Activated CD8-positive, alpha-beta memory T cell treated with anti-CD3 and anti-CD28 coated beads, Interleukin-2, amount 50 U/mL, for 4 hours (primary cell): ENCODE measurements around the gene SLC28A1.
"Not testable (repeated sequence)": the region's sequence is repeated elsewhere in the genome, so short reads cannot be mapped to it uniquely, and the experiment has no call there.

Experiments used
- DNase-seq: peaks from one replicate; pipeline ENCODE4 v3.0.0-alpha.2; 2020

The SLC28A1 gene

DNA sequence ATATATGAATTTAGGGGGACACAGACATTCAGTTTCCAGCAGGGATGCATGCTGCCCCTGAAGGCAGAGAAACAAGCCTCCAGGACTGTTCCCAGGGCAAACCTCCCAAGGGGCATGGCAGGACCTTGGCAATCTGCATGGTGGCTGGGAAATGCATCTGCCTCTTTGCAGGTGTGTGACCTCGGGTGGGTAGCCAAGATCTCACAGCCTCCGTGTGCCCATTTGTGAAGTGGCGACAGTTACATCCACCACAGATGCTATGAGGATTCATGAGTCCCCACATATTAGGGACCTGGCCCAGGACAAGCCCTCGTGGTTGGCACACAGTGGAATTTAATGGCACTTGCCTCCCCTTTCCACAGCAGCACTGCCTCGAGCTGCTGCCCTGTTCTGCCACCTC is 29.9 kb downstream of the SLC28A1 start:
- no peak for DNase-seq

DNA sequence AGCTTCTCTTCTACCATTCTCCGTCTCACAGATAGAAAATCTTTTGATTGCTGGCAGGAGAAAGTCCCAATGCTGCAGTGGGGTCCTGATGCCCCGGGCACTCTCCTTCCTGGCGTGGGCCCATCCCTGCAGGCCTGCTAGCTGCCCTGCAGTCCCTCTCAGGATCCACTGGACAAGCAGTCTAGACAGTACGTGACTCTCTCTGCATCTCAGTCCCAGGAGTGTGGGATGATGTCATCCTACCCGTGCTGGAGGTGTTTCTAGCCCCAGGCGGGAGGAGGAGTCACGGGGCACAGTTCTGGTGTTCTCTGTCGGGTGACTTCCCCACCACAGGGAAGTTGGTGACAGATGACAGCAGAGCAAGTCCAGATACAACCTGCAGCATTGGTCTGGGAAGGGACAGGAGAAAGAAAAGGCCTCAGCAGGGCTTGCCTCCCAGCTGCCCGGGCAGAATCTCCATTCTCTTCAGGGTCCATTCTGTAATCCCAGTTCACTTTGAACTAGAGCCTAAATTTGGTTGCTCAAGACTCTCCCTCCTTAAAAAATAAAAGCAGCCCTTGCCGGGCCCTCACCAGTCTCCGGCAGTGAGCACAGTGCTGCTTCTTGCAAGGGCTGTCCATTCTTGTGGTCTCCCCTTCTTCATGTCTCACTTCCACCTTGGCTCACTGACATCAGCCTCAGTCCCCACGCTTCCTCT is 30.6 kb downstream of the SLC28A1 start:
- peak; percentile 27 for DNase-seq

DNA sequence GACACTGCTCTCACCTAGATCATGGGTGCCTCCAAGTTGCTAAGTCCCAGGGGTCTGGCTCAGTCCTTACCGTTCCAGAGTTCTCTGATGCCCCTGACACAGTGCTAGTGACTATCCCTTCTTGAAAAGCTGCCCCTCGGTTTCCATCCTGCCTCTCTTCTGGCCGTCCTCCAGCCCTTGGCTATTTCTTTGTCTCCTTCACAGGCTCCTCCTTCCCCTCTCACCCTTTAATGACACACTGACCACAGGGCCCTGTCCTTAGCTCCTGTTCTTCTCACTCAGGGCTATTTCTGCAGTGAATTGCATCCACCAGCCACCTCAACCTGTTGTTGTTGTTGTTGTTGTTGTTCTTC is 31.1 kb downstream of the SLC28A1 start:
- no peak for DNase-seq

DNA sequence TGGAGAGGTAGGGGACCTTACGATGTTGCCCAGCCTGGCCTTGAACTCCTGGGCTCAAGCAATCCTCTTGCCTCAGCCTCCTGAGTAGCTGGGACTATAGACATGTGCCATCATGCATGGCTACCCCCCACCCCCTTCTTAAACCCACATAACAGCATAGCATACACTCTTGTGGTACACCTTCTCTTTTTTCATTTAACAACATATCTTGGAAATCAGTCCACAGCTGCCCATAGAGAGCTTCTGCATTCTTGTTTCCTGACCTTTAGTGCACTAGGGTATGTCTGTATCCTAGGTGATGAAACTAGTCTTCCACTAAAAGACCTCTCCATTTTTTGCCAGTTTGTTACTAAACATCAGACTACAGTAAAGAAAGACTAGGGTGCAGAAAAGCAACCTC is 33.0 kb downstream of the SLC28A1 start:
- no peak for DNase-seq

DNA sequence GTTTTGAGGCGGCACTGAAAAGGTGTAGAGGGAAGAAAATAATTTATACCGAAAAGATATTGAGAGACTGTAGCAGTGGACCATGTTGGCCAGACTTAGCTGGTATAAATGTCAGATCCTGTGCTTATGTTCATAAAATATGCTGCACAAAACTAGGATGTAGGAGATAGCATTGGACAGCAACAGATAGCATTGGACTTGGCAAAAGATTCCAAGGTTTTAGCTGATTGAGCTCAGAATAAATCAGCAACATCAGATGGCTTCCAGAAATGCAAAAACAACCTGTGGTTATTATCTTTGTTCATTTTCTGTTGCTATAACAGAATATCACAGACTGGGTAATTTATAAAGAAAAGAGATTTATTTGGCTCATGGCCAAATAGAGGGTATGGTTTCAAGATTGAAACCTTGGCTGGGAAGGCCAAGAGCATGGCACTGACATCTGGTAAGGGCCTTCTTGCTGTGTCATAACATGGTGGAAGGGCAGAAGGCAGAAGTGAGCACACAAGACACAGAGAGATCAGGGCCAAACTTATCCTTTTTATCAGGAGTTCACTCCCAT is 34.7 kb downstream of the SLC28A1 start:
- DNase-seq = no peak

DNA sequence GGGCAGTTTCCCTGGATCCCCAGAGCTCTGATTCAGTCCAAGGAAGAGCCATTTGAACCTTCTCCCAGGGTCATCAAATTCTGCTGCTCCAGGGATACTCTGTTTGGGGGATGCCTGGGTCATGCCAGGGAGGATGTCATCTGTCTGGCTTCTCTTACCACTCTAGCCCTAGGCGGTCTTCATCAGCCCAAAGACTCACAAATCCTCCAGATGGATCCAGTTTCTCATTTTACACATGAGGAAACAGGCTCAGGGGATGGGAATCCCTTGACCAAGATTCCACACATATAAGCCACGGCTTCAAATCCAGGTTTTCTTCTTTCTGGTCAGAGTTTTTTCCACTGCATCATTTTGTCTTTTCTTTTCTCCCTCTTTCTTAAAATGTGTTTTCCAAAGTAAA is 36.7 kb downstream of the SLC28A1 start:
- DNase-seq = no peak

DNA sequence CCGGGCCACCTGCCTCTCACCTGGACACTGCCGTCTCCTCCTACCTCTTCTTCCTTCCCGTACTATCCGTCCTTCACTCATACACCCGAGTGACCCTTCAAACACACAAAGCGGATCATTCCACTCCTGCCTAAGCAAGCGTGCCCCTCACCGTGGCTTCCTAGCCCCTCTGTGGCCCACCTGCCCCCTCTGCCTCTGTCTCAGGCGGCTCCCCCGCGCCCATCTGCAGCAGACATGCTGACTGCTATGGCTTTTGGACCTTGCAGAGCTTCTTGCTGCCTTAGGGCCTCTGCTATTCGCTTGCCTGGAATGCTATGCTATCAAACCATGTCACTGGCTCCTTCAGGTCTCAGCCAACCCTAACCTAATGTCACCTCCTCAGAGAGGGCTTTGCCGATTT is 38.1 kb downstream of the SLC28A1 start:
- DNase-seq = no peak

DNA sequence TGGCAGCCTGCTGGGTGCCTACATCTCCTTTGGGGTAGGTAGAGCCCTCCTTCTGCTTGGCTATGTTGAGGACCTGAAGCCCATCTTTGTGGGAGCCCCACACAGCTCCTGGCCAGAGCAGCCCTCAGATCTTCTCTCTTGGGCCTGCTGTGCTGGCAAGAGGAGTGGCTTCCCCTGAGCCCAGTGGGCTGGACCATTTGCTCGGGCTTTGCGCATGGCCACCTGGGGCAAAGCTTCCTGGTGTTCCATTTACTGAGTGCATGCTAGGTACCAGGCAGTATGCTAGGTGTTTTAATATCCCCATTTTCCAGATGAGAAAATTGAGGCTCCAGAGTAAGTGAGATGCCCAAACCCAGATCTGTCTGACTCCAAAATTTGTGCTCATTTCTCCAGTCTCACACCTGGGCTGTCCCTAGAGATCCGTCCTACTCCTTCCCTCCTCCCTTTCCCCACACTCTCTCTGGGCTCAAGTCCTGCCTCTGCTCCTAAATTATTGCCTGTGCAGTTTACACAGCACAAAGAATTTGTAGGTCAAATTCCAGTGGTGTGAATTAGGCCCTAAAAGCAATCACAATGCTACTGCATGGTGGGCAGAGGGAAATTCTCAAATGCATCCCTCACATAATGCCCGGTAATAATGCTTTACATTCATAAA is 39.7 kb downstream of the SLC28A1 start:
- no peak for DNase-seq

DNA sequence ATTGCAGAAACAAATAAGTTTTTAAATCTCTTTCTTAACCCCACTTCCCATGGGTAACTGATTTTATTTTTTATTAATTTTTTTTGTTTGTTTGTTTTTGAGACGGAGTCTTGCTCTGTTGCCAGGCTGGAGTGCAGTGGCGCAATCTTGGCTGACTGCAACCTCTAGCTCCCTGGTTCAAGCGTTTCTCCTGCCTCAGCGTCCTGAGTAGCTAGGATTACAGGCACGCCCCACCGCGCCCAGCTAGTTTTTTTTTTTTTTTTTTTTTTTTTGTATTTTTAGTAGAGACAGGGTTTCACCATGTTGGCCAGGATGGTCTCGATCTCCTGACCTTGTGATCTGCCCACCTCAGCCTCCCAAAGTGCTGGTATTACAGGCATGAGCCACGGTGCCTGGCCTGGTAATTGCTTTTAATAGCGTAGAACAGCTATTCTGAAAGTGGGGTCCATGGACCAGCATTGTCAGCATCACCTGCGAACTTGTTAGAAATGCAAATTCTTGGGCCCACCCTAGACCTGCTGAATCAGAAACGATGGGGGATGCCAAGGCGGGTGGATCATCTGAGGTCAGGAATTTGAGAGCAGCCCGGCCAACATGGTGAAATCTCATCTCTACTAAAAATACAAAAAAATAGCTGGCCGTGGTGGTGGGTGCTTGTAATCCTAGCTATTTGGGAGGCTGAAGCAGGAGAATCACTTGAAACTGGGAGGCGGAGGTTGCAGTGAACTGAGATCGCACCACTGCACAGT is 40.5 kb downstream of the SLC28A1 start:
- DNase-seq = not testable (repeated sequence)

DNA sequence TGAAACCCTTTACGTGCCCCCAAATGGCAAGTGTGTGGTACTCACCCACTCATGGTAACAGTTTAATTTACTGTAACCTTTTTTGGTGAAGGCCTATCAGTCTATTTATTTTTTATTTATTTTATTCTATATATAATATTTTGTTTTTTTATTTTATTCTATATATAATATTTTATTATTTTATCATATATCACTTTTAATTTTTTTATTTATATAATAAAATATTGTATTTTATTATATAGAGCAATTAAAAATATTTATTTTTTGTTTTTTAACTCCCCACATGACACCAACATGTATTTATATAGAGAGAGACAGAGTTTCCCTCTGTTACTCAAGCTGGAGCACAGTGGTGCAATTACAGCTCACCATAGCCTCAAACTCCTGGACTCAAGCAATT is 41.4 kb downstream of the SLC28A1 start:
- no peak for DNase-seq

DNA sequence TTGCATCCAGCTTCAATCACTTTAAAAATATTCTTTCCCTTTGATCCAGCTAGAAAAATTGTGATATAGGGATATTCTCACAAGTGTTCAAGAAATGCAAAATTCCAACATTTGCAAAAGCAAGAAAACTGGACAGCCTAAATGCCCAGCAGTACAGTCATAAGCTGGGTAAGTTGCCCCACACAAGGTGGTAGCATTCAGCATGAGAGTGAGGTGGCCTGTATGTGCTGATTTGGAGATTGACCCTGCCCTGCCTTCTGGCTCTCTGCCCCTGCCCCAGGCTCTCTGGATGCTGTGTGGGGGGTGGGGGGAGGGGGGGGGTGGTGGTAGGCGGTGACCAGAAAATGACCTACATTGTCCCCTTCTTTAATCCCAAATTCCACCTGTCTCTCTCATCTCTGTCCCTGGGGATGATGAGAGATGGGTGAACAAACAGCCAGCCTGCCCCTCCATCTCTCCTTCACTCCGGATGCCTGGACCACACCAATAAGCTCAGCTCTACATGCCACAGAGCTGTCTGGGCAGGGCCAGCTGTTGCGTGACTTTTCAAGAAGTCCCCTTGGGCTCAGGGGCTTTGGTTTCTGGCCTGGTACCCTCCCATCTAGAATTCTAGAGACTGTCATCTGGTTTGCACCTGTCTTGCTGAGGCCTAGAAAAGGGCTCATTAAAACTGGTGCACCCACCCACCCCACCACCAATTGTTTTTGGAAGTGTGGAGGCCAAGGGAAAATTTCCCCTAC is 42.2 kb downstream of the SLC28A1 start:
- DNase-seq = no peak

DNA sequence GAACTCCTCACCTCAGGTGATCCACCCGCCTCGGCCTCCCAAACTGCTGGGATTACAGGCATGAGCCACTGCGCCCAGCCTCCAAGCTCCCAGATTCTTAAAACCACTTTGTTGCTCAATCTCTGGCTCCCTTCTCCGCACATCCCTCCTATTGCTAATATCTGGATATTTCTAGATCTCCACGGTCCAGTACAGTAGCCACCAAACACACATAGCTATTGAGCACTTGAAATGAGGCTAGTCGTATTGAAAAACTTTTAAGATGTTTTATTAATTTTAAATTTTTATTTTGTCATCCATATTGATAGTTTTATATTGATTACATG is 44.3 kb downstream of the SLC28A1 start:
- no peak for DNase-seq

DNA sequence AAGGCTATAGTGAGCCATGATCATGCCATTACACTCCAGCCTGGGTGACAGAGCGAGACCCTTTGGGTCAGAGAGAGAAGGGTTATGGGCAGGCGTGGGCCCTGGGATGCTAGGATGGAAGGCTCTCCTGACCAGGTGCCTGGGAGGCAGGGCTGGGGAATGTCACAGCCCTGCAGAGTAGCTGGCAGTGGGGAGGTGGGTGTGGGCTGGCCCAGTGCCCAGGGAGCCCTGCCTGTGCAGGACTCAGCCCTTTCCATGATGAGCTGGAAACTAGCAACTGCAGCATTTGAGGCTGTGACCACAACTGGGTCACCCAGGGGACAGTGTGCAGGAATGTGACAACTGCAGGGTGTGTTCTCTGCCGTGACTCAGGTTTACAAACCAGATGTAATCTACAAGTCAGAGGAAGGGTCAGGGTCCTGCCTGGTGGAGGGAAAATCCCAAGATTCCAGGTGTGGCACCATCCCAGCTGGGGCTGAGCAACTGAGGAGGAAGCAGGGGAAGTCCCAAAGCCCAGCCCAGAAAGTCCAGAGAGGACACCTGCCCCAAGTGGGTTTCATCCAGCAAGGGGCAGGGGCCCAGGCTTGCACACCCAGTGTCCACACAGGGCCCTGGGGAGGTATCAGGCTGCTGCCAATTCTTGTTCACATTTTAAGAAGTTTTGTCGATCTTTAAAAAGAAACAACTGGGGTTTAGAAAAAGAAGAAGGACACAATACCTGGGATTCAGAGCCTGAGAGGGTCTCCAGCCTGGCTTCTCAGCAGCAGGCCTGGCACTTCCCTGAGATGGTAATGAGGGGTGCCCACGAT is 45.5 kb downstream of the SLC28A1 start:
- no peak for DNase-seq

DNA sequence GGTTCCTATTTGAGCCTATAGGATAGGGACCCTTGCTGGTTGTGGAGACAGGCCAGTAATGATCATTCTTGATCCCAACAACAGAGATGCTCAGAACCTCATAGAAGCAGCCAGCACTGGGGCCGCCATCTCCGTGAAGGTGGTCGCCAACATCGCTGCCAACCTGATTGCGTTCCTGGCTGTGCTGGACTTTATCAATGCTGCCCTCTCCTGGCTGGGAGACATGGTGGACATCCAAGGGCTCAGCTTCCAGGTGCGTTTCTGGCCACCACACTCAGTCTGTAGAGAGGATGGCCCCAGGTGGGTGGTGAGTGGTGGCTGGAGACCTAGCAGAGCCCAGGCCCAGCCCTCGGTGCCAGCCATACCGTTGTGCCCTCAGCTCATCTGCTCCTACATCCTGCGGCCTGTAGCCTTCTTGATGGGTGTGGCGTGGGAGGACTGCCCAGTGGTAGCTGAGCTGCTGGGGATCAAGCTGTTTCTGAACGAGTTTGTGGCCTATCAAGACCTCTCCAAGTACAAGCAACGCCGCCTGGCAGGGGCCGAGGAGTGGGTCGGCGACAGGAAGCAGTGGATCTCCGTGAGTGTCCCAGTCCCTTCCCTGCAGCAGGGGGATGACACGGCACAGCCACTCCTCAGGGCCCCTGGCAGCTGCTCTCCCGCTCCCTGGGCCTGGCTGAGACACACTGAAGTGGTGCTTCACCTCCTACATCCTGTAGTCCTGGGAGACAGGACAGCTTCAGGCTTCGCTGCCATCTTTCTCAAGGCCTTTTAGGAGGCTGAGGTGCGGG is 50.7 kb downstream of the SLC28A1 start:
- DNase-seq = no peak

DNA sequence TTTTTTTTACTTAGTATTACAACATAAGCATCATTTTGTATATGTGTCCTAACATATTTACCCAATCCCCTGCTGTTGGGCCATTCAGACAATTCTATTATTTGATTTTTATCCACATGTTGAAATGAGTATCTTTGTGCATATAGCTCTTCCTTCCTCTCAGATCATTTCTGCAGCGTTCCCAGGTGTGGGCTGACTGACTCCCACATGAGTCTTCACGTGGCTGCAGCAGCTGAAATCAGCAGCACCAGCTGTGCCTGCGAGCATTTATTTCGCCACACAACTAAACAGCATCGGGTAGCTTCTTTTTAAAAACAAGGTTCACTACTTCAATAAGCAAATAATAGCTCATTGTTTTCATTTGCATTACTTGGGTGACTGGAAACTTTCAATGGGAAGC is 52.7 kb downstream of the SLC28A1 start:
- no peak for DNase-seq

DNA sequence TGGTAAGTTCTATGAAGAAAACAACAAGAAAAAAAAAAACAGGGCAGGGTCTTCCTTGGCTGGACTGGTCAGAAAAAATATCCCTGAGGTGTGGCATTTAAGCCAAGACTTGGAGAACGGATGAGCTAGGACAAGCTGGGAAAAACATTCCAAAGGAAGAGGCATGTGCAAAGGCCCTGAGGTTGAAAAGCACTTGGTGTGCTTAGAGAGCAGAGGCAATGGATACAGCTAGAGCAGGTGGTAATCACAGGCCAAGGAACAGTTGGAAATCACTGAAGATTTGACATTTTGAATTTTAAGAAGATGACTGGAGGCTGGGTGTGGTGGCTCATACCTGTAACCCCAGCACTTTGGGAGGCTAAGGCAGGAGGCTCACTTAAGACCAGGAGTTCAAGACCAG is 54.3 kb downstream of the SLC28A1 start:
- no peak for DNase-seq

DNA sequence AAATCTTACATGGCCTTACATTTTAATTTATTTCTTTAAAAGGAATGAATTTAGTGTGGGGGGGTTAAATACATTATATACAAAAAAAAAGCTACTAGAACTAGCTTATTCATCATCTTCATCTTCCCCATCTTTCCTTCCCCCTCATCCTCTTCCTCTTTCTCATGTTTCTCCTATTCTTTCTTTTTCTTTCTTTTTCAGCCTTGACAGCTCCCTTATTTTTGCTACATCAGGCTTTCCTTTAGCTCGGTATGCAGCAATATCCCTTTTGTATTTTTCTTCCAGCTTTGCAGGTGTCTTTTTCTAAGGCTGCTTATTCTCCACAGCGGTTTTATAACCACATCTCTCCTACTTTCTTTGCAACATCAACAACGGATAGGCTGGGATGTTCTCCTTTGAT is 55.9 kb downstream of the SLC28A1 start:
- no peak for DNase-seq

DNA sequence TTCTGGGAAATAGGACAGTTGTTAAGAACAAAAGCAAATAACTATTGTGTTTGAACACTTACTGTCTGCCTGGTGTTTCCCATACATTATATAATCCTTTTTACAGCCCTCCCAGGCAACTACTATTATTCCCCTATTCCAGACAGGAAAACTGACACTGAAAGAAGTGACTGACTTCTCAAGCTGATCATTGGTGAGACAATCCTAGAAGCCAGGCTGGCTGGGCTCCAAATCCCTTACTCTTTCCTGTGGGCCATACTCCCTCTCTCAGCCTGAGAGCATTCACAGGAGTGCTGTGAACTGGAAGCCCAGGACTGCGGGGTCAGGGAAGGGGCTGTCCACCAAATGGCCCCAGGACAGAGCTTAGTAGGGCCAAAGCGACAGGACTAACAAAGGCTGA is 58.0 kb downstream of the SLC28A1 start:
- no peak for DNase-seq

DNA sequence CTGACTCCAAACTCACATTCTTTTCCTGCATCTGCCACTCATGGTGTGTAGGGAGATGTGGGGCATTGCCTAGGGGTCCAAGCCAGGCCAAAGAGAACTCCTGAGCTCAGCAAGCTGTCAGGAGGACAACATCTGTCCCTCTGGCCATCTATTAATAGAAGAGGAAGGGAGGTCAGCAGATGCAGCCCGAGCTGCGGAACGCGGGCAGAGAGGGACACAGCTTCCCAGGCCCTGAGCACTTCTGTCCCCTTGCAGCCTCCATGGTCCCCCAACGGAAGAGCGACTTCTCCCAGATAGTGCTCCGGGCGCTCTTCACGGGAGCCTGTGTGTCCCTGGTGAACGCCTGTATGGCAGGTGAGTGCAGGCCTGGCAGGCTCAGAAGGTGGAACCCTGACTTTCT is 59.8 kb downstream of the SLC28A1 start:
- no peak for DNase-seq

DNA sequence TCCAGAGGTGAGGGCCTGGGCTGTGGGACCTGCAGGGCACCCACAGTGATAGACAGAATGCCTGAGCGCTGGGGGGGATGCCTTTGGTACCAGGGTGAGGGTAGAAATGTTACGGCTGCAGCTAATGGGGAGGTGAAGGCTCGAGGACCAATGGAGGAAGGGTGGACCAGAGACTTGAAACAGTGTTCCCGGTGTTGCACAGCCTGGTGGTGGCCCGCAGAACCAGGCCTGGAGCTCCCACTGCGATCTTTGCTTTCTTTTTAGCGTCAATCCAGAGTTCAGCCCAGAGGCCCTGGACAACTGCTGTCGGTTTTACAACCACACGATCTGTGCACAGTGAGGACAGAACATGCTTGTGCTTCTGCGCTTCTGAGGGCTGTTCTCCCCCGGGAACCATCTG is 60.4 kb downstream of the SLC28A1 start:
- DNase-seq = no peak

DNA sequence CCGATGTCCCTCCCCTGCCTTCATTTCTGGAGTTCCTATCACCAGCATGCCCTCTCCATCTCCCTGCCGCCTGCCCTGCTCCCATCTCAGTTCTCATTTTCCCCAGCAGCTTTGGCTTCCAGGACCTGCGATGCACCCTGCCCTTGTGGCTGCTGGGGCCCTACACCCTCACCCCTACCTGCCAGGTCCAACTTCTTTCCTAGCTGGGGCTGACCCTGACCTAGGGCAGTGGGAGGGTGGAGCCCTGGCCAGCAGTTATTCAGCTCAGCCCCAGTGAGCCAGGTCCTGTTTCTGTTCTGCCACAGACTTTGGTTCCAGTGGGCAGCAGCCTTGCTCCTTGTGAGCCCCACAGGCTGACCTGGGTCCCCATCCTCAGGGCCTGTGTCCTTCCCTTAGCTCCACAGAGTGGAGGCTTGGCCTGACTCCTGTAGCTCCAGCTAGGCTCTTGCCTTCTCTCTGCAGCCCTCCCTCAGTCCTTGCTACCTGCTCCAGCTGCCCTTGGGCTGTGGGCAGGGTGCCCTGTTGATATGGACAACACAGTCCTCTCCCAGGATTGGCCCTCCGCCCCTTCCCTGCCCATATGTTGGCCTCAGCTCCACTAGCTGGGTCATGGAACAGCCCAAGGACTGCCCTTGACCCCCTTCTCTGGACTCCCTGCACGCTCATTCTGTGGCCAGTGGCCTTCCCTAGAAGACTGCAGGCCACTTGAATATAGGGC is 62.5 kb downstream of the SLC28A1 start:
- DNase-seq = no peak
